OCI-LY1 (cell line): ENCODE results near the gene ITGB4.

Experiments
- H2AFZ ChIP-seq: fragments of 200-600 bp; sonication (generic), shearing (Covaris generic); 2 replicates; pipeline ENCODE4 v1.6.0; 2014; ENCODE audit warnings: antibody characterized with exemption, mild to moderate bottlenecking, low read length
- H3F3A ChIP-seq: fragments of 200-600 bp; sonication (generic), shearing (Covaris generic); 2 replicates; pipeline ENCODE4 v1.6.0; 2014; ENCODE audit warnings: mild to moderate bottlenecking, antibody characterized with exemption, low read length, moderate library complexity; ENCODE audit not compliant: insufficient read depth
- H3K27ac ChIP-seq: fragments of 200-600 bp; sonication (generic); 2 replicates; pipeline ENCODE4 v1.5.1; 2014; ENCODE audit warnings: low read length, mixed run types, mild to moderate bottlenecking, low read depth; ENCODE audit not compliant: poor library complexity, severe bottlenecking
- H3K27me3 ChIP-seq: fragments of 200-600 bp; sonication (generic); 2 replicates; pipeline ENCODE4 v1.6.0; 2014; ENCODE audit warnings: antibody characterized with exemption, mild to moderate bottlenecking, low read length, moderate library complexity; ENCODE audit not compliant: insufficient read depth
- H3K36me3 ChIP-seq: fragments of 200-600 bp; sonication (generic); 2 replicates; pipeline ENCODE4 v1.6.1; 2014; ENCODE audit warnings: mild to moderate bottlenecking, antibody characterized with exemption, low read length, moderate library complexity, mixed read lengths; ENCODE audit not compliant: insufficient read depth
- H3K4me1 ChIP-seq: fragments of 200-600 bp; sonication (generic); 2 replicates; pipeline ENCODE4 v1.5.1; 2014; ENCODE audit warnings: mild to moderate bottlenecking, low read length, moderate library complexity; ENCODE audit not compliant: insufficient read depth, severe bottlenecking
- H3K4me2 ChIP-seq: fragments of 200-600 bp; sonication (generic), shearing (Covaris generic); 2 replicates; pipeline ENCODE4 v1.6.1; 2014; ENCODE audit warnings: low read length
- H3K4me3 ChIP-seq: fragments of 200-600 bp; sonication (generic); 2 replicates; pipeline ENCODE4 v1.5.1; 2014; ENCODE audit warnings: low read length, low read depth, mild to moderate bottlenecking, mixed read lengths; ENCODE audit not compliant: poor library complexity, severe bottlenecking
- H3K79me2 ChIP-seq: fragments of 200-600 bp; shearing (Covaris generic); 2 replicates; pipeline ENCODE4 v1.6.1; 2016; ENCODE audit warnings: mixed run types, low read length, mixed read lengths; ENCODE audit not compliant: insufficient read depth
- H3K9ac ChIP-seq: fragments of 200-600 bp; sonication (generic), shearing (Covaris generic); 2 replicates; pipeline ENCODE4 v1.6.1; 2014; ENCODE audit warnings: mild to moderate bottlenecking, low read length, mixed read lengths
- H3K9me2 ChIP-seq: fragments of 200-600 bp; sonication (generic), shearing (Covaris generic); 2 replicates; pipeline ENCODE4 v1.6.1; 2014; ENCODE audit warnings: low read depth, mild to moderate bottlenecking, low read length, mixed read lengths
- H3K9me3 ChIP-seq: fragments of 200-600 bp; shearing (Covaris generic); 2 replicates; pipeline ENCODE4 v1.6.1; 2014; ENCODE audit warnings: low read length, mixed read lengths
- H4K20me1 ChIP-seq: fragments of 200-600 bp; sonication (generic), shearing (Covaris generic); 2 replicates; pipeline ENCODE4 v1.6.0; 2016; ENCODE audit warnings: mild to moderate bottlenecking, low read length; ENCODE audit not compliant: insufficient read depth
- CTCF ChIP-seq: fragments of 200-600 bp; sonication (generic), shearing (Covaris generic); IDR thresholded peaks from 2 replicates; pipeline ENCODE4 v1.5.1; 2017; ENCODE audit warnings: mild to moderate bottlenecking, antibody characterized with exemption, low read length, moderate library complexity, mixed read lengths
- EZH2 ChIP-seq: fragments of 200-600 bp; sonication (generic), shearing (Covaris generic); IDR thresholded peaks from 2 replicates; pipeline ENCODE4 v1.8.0; 2017; ENCODE audit warnings: borderline replicate concordance, mixed run types, mild to moderate bottlenecking, antibody characterized with exemption, low read length, moderate library complexity, mixed read lengths

The ITGB4 gene

DNA sequence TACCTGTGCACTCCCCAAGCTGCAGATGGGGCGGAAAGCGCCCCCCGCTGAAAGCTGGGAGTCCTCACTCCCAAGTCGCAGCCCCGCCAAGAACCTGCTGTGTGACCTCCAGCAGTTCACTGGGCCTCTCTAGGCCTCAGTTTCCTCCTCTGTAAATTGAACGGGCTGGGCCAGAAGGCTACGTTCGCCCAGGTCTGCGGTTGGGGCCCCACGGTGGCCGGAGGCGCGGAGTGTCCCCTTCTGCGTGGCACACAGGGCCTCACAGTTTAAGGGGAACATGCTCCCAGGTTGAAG, 43.1 kb downstream of the ITGB4 start:
- peaks cover 11% of the 10 kb centered on the region for H3K4me1 ChIP-seq
- no peaks in the 10 kb centered on the region for H4K20me1 ChIP-seq
- peak overlapping the region; percentile 90 for H3K4me2 ChIP-seq
- no peaks in the 10 kb centered on the region for H3K79me2 ChIP-seq
- no peaks in the 10 kb centered on the region for H3K9me3 ChIP-seq
- TF ChIP-seq EZH2 (no peak), CTCF (no peak; the same call in 1 of the 2 replicates)
- H3K27ac ChIP-seq, result no peak overlapping the region
- no peaks in the 10 kb centered on the region for H3F3A ChIP-seq
- no peaks in the 10 kb centered on the region for H3K9me2 ChIP-seq
- H3K27me3 ChIP-seq, result no peaks in the 10 kb centered on the region
- H3K4me3 ChIP-seq, result peak overlapping the region; percentile 71
- peak overlapping the region; percentile 73 for H3K9ac ChIP-seq
- H3K36me3 ChIP-seq, result no peaks in the 10 kb centered on the region
- H2AFZ ChIP-seq, result no peak overlapping the region

GRCh38 chr17:75764711-75765421, 43.6 kb downstream of the ITGB4 start, which contains the start of gene GALK1:
TSS of gene GALK1 (minus strand) at chr17:75765192. CDS start at chr17:75765136, 56 bp downstream.
- H3K27ac ChIP-seq, result no peak within 1 kb of the TSS
- no peaks in the 10 kb centered on the region for H4K20me1 ChIP-seq
- H2AFZ ChIP-seq, result no peak within 1 kb of the TSS
- H3K4me3 ChIP-seq, result peak within 1 kb of the TSS; percentile 71
- H3K9ac ChIP-seq, result peak within 1 kb of the TSS; percentile 73
- no peaks in the 10 kb centered on the region for H3K79me2 ChIP-seq
- no peaks in the 10 kb centered on the region for H3K27me3 ChIP-seq
- peaks cover 11% of the 10 kb centered on the region for H3K4me1 ChIP-seq
- TF ChIP-seq EZH2 (no peak), CTCF (peak; percentile 68; the same call in 1 of the 2 replicates)
- no peaks in the 10 kb centered on the region for H3K36me3 ChIP-seq
- peak within 1 kb of the TSS; percentile 90 for H3K4me2 ChIP-seq
- H3F3A ChIP-seq, result no peaks in the 10 kb centered on the region
- H3K9me2 ChIP-seq, result no peaks in the 10 kb centered on the region
- H3K9me3 ChIP-seq, result no peaks in the 10 kb centered on the region

DNA sequence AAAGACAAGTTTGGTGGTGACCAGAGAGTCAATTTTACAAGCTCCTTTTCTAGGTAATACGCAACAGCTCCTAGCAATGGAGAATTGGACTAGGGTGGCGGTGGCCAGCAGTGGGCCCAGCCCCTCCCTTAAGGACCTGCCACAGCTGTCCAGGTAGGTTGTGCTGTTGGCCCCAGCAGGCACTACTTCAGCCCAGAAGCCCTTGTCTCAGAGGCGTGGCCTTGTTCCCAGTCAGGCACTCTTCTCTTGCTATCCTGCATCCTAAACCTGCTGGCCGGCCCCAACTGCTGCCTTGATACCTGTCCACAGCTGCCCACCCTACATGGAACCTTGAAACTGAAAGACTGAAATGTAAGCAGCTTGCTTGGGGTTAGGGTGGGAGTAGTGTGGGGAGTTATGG, 44.7 kb downstream of the ITGB4 start:
- H3K36me3 ChIP-seq, result no peaks in the 10 kb centered on the region
- H3K9ac ChIP-seq, result no peak overlapping the region
- TF ChIP-seq EZH2, result no peak
- no peak for TF ChIP-seq CTCF
- H3K27me3 ChIP-seq, result no peaks in the 10 kb centered on the region
- H3K9me3 ChIP-seq, result no peaks in the 10 kb centered on the region
- H3K4me3 ChIP-seq, result no peak overlapping the region
- H3K79me2 ChIP-seq, result no peaks in the 10 kb centered on the region
- peaks cover 11% of the 10 kb centered on the region for H3K4me1 ChIP-seq
- H3K27ac ChIP-seq, result no peak overlapping the region
- no peaks in the 10 kb centered on the region for H3F3A ChIP-seq
- no peaks in the 10 kb centered on the region for H3K9me2 ChIP-seq
- no peak overlapping the region for H3K4me2 ChIP-seq
- no peak overlapping the region for H2AFZ ChIP-seq
- H4K20me1 ChIP-seq, result no peaks in the 10 kb centered on the region
